ACC112 (cell line): ENCODE measurements around the gene CACNA2D4.

Experiments
- H2AFZ ChIP-seq: fragments of 200-600 bp; sonication (generic); one replicate; pipeline ENCODE4 v1.6.0; 2017; ENCODE audit warnings: antibody characterized with exemption, low read length; ENCODE audit not compliant: unreplicated experiment
- H3K27ac ChIP-seq: fragments of 200-600 bp; sonication (generic); 2 replicates; pipeline ENCODE4 v1.5.1; 2014; ENCODE audit warnings: low read depth, mild to moderate bottlenecking, antibody characterized with exemption, low read length, moderate library complexity
- H3K27me3 ChIP-seq: fragments of 200-600 bp; sonication (generic); 2 replicates; pipeline ENCODE4 v1.6.1; 2014; ENCODE audit warnings: mild to moderate bottlenecking, antibody characterized with exemption, low read length, moderate library complexity, mixed read lengths; ENCODE audit not compliant: insufficient read depth
- H3K36me3 ChIP-seq: fragments of 200-600 bp; sonication (generic); 2 replicates; pipeline ENCODE4 v1.6.1; 2016; ENCODE audit warnings: mild to moderate bottlenecking, antibody characterized with exemption, low read length, moderate library complexity, mixed read lengths; ENCODE audit not compliant: insufficient read depth
- H3K4me1 ChIP-seq: fragments of 200-600 bp; sonication (generic); one replicate; pipeline ENCODE4 v1.6.1; 2016; ENCODE audit warnings: low read length, mixed read lengths; ENCODE audit not compliant: insufficient read depth, unreplicated experiment, control insufficient read depth
- H3K4me3 ChIP-seq: fragments of 200-600 bp; sonication (generic); 2 replicates; pipeline ENCODE4 v1.5.1; 2014; ENCODE audit warnings: mild to moderate bottlenecking, low read depth, low read length
- H3K79me2 ChIP-seq: fragments of 200-600 bp; sonication (generic); one replicate; pipeline ENCODE4 v1.6.0; 2016; ENCODE audit warnings: low read length; ENCODE audit not compliant: control insufficient read depth, unreplicated experiment, insufficient read depth

The CACNA2D4 gene

DNA sequence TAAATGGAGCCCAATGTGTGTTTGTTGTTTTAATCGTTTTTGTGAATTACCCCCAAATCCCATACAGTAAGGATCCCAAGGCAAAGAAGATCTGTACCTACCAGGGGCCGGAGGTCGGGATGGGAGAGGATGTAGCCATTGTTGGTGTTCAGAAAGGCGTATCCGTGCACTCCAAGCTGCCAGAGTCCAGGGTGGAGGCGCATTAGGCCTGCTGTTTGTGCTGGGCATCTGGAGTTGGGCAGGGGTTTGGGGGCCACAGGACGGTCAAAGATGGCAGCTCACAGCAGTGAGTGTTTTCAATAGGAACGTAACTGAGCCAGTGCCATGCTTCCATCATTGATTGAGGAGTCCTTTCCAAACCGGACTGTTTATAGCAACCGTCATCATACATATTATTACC is 40.2 kb downstream of the CACNA2D4 start:
- no peak overlapping the region for H3K27ac ChIP-seq
- H3K27me3 ChIP-seq, result peaks cover 82% of the 10 kb centered on the region
- H3K79me2 ChIP-seq, result no peaks in the 10 kb centered on the region
- H3K4me1 ChIP-seq, result no peaks in the 10 kb centered on the region
- no peak overlapping the region for H3K4me3 ChIP-seq
- H2AFZ ChIP-seq, result no peak overlapping the region
- H3K36me3 ChIP-seq, result no peaks in the 10 kb centered on the region

DNA sequence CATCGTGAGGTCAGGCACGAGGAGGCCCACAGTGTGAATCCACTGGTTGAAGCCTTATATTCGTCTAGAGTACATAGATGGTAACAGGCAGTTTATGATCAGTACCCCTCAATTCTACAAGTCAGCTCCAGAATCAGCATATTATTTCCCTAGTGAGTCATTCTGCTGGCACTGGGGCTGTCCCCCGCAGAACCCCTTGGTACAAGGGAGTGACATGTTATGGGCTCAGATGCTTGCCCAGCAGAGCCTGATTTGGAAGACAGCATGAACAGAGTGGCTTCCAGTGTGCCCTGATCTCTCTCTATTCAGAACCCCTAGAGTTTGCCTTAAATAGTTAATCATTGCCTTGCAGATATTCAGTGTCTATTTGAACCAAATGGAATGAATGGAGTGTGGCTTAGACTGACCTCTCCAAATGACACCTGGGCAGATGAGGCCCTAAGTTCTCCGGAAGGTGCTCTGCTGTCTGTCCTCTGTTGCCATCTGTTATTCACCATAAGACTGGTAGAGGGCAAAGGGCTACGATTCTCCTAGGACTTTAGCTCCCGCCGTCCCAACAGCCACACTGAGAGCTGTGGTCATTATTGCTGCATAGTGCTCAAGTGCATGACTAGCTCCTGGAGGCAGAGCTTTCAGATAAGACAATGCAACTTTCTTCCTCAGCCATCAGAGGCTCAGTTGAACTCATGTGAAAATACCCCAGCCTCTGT is 41.1 kb downstream of the CACNA2D4 start:
- no peak overlapping the region for H2AFZ ChIP-seq
- H3K27ac ChIP-seq, result no peak overlapping the region
- H3K36me3 ChIP-seq, result no peaks in the 10 kb centered on the region
- H3K4me3 ChIP-seq, result no peak overlapping the region
- H3K79me2 ChIP-seq, result no peaks in the 10 kb centered on the region
- peaks cover 84% of the 10 kb centered on the region for H3K27me3 ChIP-seq
- H3K4me1 ChIP-seq, result no peaks in the 10 kb centered on the region

DNA sequence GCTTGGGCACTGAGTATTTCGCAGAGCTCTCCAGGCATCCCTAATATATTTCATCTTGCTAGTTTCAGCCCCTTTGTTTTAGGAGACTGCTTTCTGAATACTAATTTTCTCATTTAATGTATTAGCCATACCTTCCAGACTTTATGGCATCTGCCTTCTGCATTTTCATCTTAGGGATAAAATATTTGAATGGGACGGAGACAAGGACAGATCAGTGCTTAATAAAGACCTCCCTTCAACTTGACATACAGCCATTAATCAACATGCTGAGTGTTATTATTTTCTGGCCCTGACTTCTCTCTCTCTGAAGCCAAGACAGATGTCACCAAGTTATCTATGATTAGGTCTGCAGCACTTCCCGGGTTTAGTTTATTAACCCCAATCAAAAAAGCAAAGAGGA is 42.4 kb downstream of the CACNA2D4 start:
- H3K4me1 ChIP-seq, result no peaks in the 10 kb centered on the region
- H3K27ac ChIP-seq, result no peak overlapping the region
- no peak overlapping the region for H3K4me3 ChIP-seq
- H3K36me3 ChIP-seq, result no peaks in the 10 kb centered on the region
- no peak overlapping the region for H2AFZ ChIP-seq
- no peaks in the 10 kb centered on the region for H3K79me2 ChIP-seq
- H3K27me3 ChIP-seq, result peaks cover 75% of the 10 kb centered on the region

DNA sequence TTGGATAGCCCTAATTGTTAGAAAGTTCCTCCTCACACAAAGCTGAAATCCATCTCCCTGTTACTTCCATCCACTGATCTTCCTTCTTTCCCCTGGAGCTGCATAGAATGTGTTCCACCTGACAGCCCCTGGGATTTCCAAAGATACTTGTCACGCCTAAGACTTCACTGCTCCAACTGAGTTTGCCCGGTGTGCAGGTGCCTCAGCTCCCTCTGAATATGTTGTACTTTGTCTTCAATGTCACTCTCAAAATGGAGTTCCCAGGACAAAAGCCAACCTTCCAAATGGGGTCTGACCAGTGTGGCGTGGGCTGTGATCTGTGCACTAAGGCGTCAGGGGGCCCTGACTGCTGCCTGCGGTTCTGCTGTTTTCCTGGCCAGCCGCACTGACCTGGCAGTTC is 42.8 kb downstream of the CACNA2D4 start:
- no peak overlapping the region for H2AFZ ChIP-seq
- H3K4me1 ChIP-seq, result no peaks in the 10 kb centered on the region
- no peak overlapping the region for H3K4me3 ChIP-seq
- H3K79me2 ChIP-seq, result no peaks in the 10 kb centered on the region
- no peaks in the 10 kb centered on the region for H3K36me3 ChIP-seq
- H3K27ac ChIP-seq, result no peak overlapping the region
- peaks cover 71% of the 10 kb centered on the region for H3K27me3 ChIP-seq

DNA sequence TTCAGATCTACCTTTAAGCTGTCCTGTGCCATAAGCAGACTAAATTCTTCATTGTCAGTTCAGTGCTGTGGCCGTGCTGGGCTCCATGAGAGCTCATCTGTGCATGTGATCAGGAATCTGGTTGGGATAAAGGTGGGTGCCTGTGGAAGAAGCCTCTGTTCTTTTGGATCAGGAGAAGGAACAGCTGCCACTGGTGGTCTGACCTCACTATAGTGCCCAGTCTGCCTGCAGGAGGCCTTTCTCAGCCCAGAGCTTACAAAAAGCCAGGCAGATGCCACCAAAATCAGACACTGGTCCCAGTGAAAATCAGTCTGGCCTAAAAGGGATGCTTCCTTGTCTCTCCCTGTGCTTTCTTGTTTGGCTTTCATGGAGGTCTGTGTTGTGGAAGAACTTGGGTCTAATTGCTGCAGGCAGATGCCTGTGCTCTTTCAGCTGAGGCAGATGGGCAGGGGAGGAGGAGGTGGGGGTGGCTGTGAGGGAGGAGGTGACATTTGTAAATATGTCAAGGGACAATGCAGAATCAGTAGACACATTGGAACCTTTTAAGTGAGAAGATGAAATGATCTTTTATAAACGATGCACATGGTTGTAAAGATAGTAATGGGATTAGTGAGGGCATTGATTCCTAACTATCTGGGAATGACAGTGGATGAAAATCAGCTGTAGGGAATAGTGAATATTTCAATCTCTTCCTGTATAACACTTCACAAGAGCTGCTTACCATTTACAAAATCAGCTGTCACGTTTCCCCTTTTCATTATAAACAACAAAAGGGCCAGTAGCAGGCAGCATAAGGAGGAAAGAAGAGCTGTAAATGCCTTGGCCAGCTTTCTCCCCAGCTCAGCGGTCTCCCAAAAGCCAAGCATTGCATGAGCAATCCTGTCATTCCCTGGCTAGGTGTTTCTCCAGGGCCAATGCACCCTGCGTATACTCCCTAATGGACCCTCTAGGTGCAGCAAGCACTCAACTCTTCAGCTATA is 44.6 kb downstream of the CACNA2D4 start:
- H3K4me1 ChIP-seq, result no peaks in the 10 kb centered on the region
- H3K4me3 ChIP-seq, result no peak overlapping the region
- H3K27me3 ChIP-seq, result peaks cover 78% of the 10 kb centered on the region
- no peak overlapping the region for H2AFZ ChIP-seq
- H3K27ac ChIP-seq, result no peak overlapping the region
- no peaks in the 10 kb centered on the region for H3K79me2 ChIP-seq
- H3K36me3 ChIP-seq, result no peaks in the 10 kb centered on the region

- peaks cover 81% of the 10 kb centered on the region for H3K27me3 ChIP-seq
- no peak overlapping the region for H3K4me3 ChIP-seq
- H3K4me1 ChIP-seq, result no peaks in the 10 kb centered on the region
- H3K27ac ChIP-seq, result no peak overlapping the region
- no peaks in the 10 kb centered on the region for H3K79me2 ChIP-seq
- no peaks in the 10 kb centered on the region for H3K36me3 ChIP-seq
- no peak overlapping the region for H2AFZ ChIP-seq
Measured at GRCh38 chr12:1872448-1872847, 46.0 kb downstream of the CACNA2D4 start.

GRCh38 chr12:1872001-1872400 is 46.5 kb downstream of the CACNA2D4 start:
- H3K36me3 ChIP-seq, result no peaks in the 10 kb centered on the region
- H2AFZ ChIP-seq, result no peak overlapping the region
- H3K27ac ChIP-seq, result no peak overlapping the region
- no peaks in the 10 kb centered on the region for H3K79me2 ChIP-seq
- H3K27me3 ChIP-seq, result peaks cover 81% of the 10 kb centered on the region
- H3K4me3 ChIP-seq, result no peak overlapping the region
- no peaks in the 10 kb centered on the region for H3K4me1 ChIP-seq

DNA sequence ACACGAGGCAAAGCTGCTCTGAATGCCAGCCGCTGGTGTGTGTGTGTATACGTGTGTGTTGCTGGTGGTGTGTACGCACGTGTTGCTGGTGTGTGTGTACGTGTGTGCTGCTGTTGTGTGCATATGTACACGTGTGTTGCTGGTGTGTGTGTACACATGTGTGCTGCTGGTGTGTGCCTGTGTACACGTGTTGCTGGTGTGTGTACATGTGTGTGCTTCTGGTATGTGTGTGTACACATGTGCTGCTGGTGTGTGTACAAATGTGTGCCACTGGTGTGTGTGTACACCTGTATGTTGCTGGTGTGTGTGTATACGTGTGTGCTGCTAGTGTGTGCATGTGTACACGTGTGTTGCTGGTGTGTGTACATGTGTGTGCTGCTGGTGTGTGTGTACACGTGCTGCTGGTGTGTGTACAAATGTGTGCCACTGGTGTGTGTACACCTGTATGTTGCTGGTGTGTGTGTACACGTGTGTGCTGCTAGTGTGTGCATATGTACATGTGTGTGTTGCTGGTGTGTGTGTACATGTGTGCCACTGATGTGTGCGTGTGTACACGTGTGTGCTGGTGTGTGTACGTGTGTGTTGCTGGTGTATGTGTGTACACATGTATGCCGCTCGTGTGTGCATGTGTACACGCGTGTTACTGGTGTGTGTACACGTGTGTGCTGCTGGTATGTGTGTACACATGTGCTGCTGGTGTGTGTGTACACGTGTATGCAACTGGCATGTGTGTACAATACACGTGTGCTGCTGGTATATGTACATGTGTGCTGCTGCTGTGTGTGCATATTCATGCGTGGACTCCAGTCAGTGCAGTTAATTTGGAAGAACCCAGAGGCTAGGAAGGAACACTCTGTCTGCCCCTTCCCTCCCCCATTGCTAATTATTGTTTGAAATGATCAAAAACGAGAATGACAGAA is 47.2 kb downstream of the CACNA2D4 start:
- Histone ChIP-seq H3K4me3 (no peak overlapping the region), H3K27ac (no peak overlapping the region), H3K27me3 (peaks cover 79% of the 10 kb centered on the region), H2AFZ (no peak overlapping the region), H3K36me3 (no peaks in the 10 kb centered on the region), H3K79me2 (no peaks in the 10 kb centered on the region), H3K4me1 (no peaks in the 10 kb centered on the region)

DNA sequence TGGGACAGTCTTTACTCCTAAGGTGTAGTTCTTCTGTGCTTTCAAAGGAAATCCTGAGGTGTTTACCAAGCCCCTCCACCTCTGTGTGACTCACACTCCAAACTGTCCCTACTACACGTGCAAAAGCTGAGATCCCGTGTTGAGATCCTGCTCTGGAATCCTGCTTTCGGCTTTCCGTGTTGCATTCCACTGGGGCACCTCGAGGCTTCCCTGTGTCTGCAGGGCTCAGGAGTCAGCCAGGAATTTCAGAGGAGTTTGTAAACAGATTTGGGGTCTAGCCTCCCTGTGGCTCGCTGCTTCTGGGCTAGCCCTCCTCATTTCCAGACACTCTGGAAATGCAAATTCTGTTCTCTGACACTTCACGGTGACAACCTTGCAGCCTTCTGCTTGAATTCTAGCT is 48.4 kb downstream of the CACNA2D4 start:
- H3K79me2 ChIP-seq, result no peaks in the 10 kb centered on the region
- H3K36me3 ChIP-seq, result no peaks in the 10 kb centered on the region
- no peak overlapping the region for H3K4me3 ChIP-seq
- H3K27ac ChIP-seq, result no peak overlapping the region
- no peak overlapping the region for H2AFZ ChIP-seq
- no peaks in the 10 kb centered on the region for H3K4me1 ChIP-seq
- peaks cover 78% of the 10 kb centered on the region for H3K27me3 ChIP-seq

DNA sequence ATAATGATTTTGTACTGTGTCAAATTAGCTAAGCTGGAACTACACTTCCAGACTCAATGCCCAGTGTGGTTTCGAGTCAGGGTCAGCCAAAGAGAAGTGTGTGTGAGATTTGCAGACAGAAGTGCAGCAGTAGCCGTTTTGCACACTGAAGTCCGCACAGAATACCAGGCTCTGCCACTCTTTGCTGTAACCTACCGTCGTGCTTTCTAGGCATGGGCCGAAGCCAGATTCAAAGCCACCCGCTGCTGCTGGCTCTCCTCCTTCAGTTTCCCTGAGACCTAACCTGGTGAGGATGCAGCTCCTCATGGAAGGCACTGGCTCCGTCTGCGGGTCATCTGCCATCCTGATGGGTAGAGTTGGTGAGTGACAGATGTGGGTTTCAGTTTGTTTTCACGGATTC is 49.3 kb downstream of the CACNA2D4 start:
- Histone ChIP-seq H3K27ac (no peak overlapping the region), H3K27me3 (peaks cover 75% of the 10 kb centered on the region), H2AFZ (no peak overlapping the region)

More for the DNA sequence above, 49.3 kb downstream of the CACNA2D4 start:
- Histone ChIP-seq H3K4me1 (no peaks in the 10 kb centered on the region), H3K36me3 (no peaks in the 10 kb centered on the region), H3K4me3 (no peak overlapping the region), H3K79me2 (no peaks in the 10 kb centered on the region)
